ENCODE results near the gene LRRC23.

DNA sequence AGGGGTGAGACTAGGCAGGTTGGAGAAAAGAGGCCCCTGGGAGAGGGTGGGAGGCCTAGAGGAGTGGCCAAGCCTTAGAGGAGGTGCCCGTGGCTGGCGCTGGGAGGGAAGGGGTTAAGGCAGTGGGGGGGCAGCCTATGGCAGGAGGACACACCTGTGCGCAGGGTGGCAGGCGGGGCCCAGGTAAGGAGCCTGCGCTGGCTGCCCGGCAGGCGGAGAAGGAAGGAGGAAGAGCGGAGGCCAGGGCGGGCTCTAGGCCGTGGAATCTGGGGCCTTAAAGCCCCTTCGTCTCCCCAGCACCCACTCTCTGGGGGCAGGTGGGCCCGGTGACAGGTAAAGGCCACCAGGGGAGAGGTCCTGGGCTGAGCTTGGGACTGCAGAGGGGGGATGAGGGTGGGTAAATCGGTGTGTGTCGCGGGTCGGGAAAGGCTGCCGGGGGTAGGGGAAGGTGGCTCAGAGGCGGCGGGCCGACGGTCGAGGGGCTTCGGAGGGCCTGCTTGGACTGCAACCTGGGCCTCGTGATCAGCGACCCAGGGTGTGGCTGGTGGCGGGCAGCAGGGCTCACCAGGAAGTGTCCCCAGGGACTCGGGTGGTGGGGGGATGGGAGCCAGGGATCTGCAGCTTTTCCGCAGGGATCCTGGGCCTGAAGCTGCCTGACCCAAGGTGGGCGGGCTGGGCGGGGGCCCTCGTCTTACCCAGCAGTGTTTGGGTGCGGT lies 58.6 kb downstream of the LRRC23 start:
- TF ChIP-seq, protein P1, sequence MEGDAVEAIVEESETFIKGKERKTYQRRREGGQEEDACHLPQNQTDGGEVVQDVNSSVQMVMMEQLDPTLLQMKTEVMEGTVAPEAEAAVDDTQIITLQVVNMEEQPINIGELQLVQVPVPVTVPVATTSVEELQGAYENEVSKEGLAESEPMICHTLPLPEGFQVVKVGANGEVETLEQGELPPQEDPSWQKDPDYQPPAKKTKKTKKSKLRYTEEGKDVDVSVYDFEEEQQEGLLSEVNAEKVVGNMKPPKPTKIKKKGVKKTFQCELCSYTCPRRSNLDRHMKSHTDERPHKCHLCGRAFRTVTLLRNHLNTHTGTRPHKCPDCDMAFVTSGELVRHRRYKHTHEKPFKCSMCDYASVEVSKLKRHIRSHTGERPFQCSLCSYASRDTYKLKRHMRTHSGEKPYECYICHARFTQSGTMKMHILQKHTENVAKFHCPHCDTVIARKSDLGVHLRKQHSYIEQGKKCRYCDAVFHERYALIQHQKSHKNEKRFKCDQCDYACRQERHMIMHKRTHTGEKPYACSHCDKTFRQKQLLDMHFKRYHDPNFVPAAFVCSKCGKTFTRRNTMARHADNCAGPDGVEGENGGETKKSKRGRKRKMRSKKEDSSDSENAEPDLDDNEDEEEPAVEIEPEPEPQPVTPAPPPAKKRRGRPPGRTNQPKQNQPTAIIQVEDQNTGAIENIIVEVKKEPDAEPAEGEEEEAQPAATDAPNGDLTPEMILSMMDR (IDR thresholded peaks at IDR 0.05), result peak; percentile 48 to 79 (median 66)
- peak; percentile 90 for TF ChIP-seq POLR2A (IDR thresholded peaks at IDR 0.05)
- peak; percentile 58 to 93 (median 80) for TF ChIP-seq POLR2AphosphoS5 (IDR thresholded peaks at IDR 0.05)

Measured in breast epithelium (tissue), 3 donors.